H1 (cell line): ENCODE measurements around the gene SERINC5. TPM values are rescaled to one million over a fixed set of nuclear protein-coding genes. Genes with fewer than 3 reads are reported as not detected.

Experiments
- BCL11A ChIP-seq, 2 experiments: IDR thresholded peaks; one replicate each; pipeline ENCODE4 v1.6.1; 2011; ENCODE audit warnings: low read depth in 2 of 2, low read length in 2 of 2, mild to moderate bottlenecking in 2 of 2
- MAX ChIP-seq: IDR thresholded peaks from 2 replicates; pipeline ENCODE4 v1.6.1; 2012; ENCODE audit warnings: inconsistent platforms
- PHF8 ChIP-seq: fragments of 200-600 bp; sonication (generic); conservative IDR thresholded peaks from 2 replicates; pipeline ENCODE4 v1.7.1; 2012; ENCODE audit warnings: low read depth, mild to moderate bottlenecking, inconsistent platforms, low read length, moderate library complexity
- POLR2AphosphoS5 ChIP-seq: IDR thresholded peaks from 2 replicates; pipeline ENCODE4 v1.6.1; 2011; ENCODE audit warnings: low read depth, low read length
- RXRA ChIP-seq: IDR thresholded peaks from 2 replicates; pipeline ENCODE4 v1.6.1; 2011; ENCODE audit warnings: low read depth, mild to moderate bottlenecking, low read length, moderate library complexity; ENCODE audit not compliant: insufficient read depth
- TBP ChIP-seq: IDR thresholded peaks from 2 replicates; pipeline ENCODE4 v1.6.1; 2011; ENCODE audit warnings: low read depth, low read length, improper control_type of control experiment
- TCF12 ChIP-seq: IDR thresholded peaks from 2 replicates; pipeline ENCODE4 v1.6.1; 2011; ENCODE audit warnings: low read depth, mild to moderate bottlenecking, low read length
- YY1 ChIP-seq: IDR thresholded peaks from 2 replicates; pipeline ENCODE4 v1.6.1; 2011; ENCODE audit warnings: low read depth, mild to moderate bottlenecking, low read length
- ZNF274 ChIP-seq: IDR thresholded peaks from 2 replicates; pipeline ENCODE4 v1.7.0; 2012; ENCODE audit warnings: low read length, borderline replicate concordance; ENCODE audit errors: extremely low read depth
- polyA plus RNA-seq, 7 experiments: library from polyadenylated mRNA; depleted of rRNA in 3 of 7; stranded (reverse) in 5 of 7; unstranded in 2 of 7; fragments of >200 nt in 5 of 7; fragments of 200-250 nt in 2 of 7; gene quantifications; 1 replicate in 5 of 7; 2 replicates in 1 of 7; 4 replicates in 1 of 7; pipeline versions ENCODE4 v1.2.1 to v1.2.3, GENCODE V29; 2011 to 2013; ENCODE audit warnings: missing spikeins in 2 of 7, mixed read lengths in 2 of 7
- total RNA-seq: library from RNA; stranded (reverse); fragmentation: NEBNext Ultra II Directional; extraction: Animal tissue kit (Norgen Biotek cat#: 25700); gene quantifications from 2 replicates; pipeline ENCODE4 v1.2.1, GENCODE V29; 2021
- TF ChIP-seq, protein P1 (sequence below): IDR thresholded peaks from 2 replicates; pipeline ENCODE4 v1.6.1; 2011; ENCODE audit warnings: low read depth, mild to moderate bottlenecking, low read length; ENCODE audit not compliant: insufficient read depth

Gene SERINC5
- total and polyA plus RNA-seq, 2 of the 8 experiments (the other 6 are each of a cell fraction or from before 2014, with no cell fraction given): 32.2 to 149 TPM

DNA sequence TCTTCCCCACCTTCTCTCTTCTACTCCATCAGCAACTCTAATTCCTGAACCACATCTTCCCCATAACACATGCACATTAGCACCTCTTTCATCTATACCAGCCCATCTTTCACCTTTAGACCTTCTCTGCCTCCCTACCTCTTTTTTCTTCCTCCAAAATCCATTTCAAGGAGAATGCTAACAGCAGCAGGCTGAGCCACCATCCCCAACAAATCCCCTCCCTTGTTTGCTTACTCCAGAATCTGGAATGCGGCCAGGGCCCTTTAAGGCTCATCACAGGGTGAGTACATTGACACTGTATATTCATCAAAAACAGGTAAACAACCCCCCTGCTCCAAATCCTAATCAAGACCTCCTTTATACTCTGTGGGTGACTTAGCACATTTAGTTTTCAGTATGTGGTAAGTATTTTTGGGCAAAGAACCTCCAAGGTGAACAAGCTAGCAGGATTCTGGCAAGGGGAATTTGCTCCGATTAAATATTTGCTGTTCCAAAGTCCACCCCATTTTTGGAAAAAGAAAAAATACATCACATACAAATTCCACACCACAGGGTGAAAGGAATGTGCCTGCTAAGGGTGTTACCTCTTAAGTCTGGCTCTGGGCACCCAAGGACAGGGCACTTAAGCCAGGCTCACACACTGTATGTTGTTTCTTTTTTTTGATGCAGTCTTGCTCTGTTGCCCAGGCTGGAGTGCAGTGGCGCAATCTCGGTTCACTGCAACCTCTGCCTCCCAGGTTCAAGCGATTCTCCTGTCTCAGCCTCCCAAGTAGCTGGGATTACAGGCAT lies 71.4 kb downstream of the SERINC5 start (continued):
- TF ChIP-seq YY1 (peak; percentile 67; the same call in 1 of the 2 replicates), ZNF274 (no peak), BCL11A (IDR thresholded peaks at IDR 0.05; ENCODE audit: low read depth in 2 of 2, low read length in 2 of 2) (no peak), MAX (no peak), POLR2AphosphoS5 (peak; percentile 40; the same call in 1 of the 2 replicates), TBP (0 out of 2 replicates have a peak, but pooled peaks have one; percentile 41), RXRA (no peak), PHF8 (no peak), TCF12 (0 out of 2 replicates have a peak, but pooled peaks have one; percentile 58)
- TF ChIP-seq, protein P1, sequence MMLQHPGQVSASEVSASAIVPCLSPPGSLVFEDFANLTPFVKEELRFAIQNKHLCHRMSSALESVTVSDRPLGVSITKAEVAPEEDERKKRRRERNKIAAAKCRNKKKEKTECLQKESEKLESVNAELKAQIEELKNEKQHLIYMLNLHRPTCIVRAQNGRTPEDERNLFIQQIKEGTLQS: no peak
